Mammary epithelial cell (primary cell): Measurements from ENCODE around the gene HS3ST5.

Experiments used
- CTCF ChIP-seq, 2 donors: IDR thresholded peaks in 1 of 2; conservative IDR thresholded peaks in 1 of 2; 2 replicates each; pipeline ENCODE4 v1.5.1; 2011 to 2012; ENCODE audit warnings: inconsistent platforms in 2 of 2, low read length in 2 of 2, mild to moderate bottlenecking in 2 of 2, control low read depth in 1 of 2, low read depth in 1 of 2; ENCODE audit not compliant: insufficient read depth in 1 of 2; ENCODE audit errors: extremely low read depth in 1 of 2
- EZH2 ChIP-seq: IDR thresholded peaks from 2 replicates; pipeline ENCODE4 v1.6.1; 2012; ENCODE audit warnings: low read length, inconsistent platforms, borderline replicate concordance

GRCh38 chr6:114194362-114195026, 148.3 kb downstream of the HS3ST5 start:
- TF ChIP-seq CTCF (conservative IDR thresholded peaks at IDR 0.05 in 1 of 2, IDR thresholded peaks at IDR 0.05 in 1 of 2; ENCODE audit: extremely low read depth in 1 of 2, insufficient read depth in 1 of 2, low read depth in 1 of 2, low read length in 2 of 2) = no peak
- TF ChIP-seq EZH2 = no peak
